T-helper 2 cell treated with Interferon-gamma antibody and Interleukin-4, amounts not matched to agents 5 μg/mL and 100 μg/mL, for 36 hours (primary cell): ENCODE measurements around the gene DDIT3.

Experiments
- DNase-seq: peaks from one replicate; pipeline ENCODE4 v3.0.0; 2021; ENCODE audit warnings: low spot score
- H3K27ac Mint-ChIP-seq: one replicate; pipeline ENCODE4 v1.8.0; 2021; ENCODE audit warnings: mild to moderate bottlenecking, mixed read lengths
- H3K27me3 Mint-ChIP-seq: one replicate; pipeline ENCODE4 v1.8.0; 2021; ENCODE audit warnings: low read depth, mixed read lengths
- H3K36me3 Mint-ChIP-seq: one replicate; pipeline ENCODE4 v1.8.0; 2021; ENCODE audit warnings: low read depth, mixed read lengths
- H3K4me1 Mint-ChIP-seq: one replicate; pipeline ENCODE4 v1.8.0; 2021; ENCODE audit warnings: low read depth, mixed read lengths
- H3K4me3 Mint-ChIP-seq: one replicate; pipeline ENCODE4 v1.8.0; 2022; ENCODE audit warnings: mild to moderate bottlenecking, moderate library complexity, mixed read lengths
- H3K9me3 Mint-ChIP-seq: one replicate; pipeline ENCODE4 v1.8.0; 2021; ENCODE audit warnings: mixed read lengths

DDIT3 gene

GRCh38 chr12:57473392-57473791, 46.9 kb downstream of the DDIT3 start:
- Mint-ChIP-seq H3K9me3 (no peaks in the 10 kb centered on the region), H3K4me3 (no peak overlapping the region), H3K27ac (no peak overlapping the region), H3K27me3 (no peaks in the 10 kb centered on the region), H3K36me3 (peaks cover 61% of the 10 kb centered on the region), H3K4me1 (peaks cover 39% of the 10 kb centered on the region)
- DNase-seq = no peak

GRCh38 chr12:57472391-57472790, 47.9 kb downstream of the DDIT3 start:
- no peaks in the 10 kb centered on the region for H3K27me3 Mint-ChIP-seq
- no peak overlapping the region for H3K4me3 Mint-ChIP-seq
- no peaks in the 10 kb centered on the region for H3K9me3 Mint-ChIP-seq
- H3K27ac Mint-ChIP-seq = no peak overlapping the region
- H3K4me1 Mint-ChIP-seq = peaks cover 31% of the 10 kb centered on the region
- no peak for DNase-seq
- H3K36me3 Mint-ChIP-seq = peaks cover 64% of the 10 kb centered on the region

DNA sequence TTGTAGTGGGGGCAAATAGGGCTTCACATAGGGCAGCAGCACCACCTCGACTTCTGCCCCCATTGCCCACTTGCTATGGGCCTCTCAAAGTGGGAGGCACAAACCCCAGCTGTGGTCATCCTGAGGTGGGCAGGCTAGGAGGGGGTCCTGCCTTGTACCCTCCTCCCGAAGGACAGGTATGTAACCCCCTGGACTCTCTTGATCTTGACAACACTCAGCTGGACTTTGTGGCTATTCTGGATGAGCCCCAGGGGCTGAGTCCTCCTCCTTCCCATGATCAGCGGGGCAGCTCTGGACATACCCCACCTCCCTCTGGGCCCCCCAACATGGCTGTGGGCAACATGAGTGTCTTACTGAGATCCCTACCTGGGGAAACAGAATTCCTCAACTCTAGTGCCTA, 48.7 kb downstream of the DDIT3 start:
- Mint-ChIP-seq H3K9me3 (no peaks in the 10 kb centered on the region), H3K27me3 (no peaks in the 10 kb centered on the region), H3K36me3 (peaks cover 59% of the 10 kb centered on the region), H3K4me3 (no peak overlapping the region), H3K4me1 (peaks cover 28% of the 10 kb centered on the region), H3K27ac (no peak overlapping the region)
- no peak for DNase-seq

DNA sequence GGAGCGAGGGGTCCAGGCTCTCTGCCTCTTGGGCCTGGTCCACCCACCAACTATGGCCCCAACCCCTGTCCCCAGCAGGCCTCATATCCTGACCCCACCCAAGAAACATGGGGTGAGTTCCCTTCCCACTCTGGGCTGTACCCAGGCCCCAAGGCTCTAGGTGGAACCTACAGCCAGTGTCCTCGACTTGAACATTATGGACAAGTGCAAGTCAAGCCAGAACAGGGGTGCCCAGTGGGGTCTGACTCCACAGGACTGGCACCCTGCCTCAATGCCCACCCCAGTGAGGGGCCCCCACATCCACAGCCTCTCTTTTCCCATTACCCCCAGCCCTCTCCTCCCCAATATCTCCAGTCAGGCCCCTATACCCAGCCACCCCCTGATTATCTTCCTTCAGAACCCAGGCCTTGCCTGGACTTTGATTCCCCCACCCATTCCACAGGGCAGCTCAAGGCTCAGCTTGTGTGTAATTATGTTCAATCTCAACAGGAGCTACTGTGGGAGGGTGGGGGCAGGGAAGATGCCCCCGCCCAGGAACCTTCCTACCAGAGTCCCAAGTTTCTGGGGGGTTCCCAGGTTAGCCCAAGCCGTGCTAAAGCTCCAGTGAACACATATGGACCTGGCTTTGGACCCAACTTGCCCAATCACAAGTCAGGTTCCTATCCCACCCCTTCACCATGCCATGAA, 49.2 kb downstream of the DDIT3 start:
- H3K9me3 Mint-ChIP-seq = no peaks in the 10 kb centered on the region
- no peak overlapping the region for H3K4me3 Mint-ChIP-seq
- no peaks in the 10 kb centered on the region for H3K27me3 Mint-ChIP-seq
- no peak overlapping the region for H3K27ac Mint-ChIP-seq
- peaks cover 54% of the 10 kb centered on the region for H3K36me3 Mint-ChIP-seq
- H3K4me1 Mint-ChIP-seq = peaks cover 22% of the 10 kb centered on the region
- no peak for DNase-seq

DNA sequence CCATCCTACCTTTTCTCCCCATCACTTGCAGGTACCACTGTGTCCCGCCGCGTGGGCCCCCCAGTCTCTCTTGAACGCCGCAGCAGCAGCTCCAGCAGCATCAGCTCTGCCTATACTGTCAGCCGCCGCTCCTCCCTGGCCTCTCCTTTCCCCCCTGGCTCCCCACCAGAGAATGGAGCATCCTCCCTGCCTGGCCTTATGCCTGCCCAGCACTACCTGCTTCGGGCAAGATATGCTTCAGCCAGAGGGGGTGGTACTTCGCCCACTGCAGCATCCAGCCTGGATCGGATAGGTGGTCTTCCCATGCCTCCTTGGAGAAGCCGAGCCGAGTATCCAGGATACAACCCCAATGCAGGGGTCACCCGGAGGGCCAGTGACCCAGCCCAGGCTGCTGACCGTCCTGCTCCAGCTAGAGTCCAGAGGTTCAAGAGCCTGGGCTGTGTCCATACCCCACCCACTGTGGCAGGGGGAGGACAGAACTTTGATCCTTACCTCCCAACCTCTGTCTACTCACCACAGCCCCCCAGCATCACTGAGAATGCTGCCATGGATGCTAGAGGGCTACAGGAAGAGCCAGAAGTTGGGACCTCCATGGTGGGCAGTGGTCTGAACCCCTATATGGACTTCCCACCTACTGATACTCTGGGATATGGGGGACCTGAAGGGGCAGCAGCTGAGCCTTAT, 49.9 kb downstream of the DDIT3 start:
- Mint-ChIP-seq H3K36me3 (peaks cover 56% of the 10 kb centered on the region), H3K27me3 (no peaks in the 10 kb centered on the region), H3K4me1 (peaks cover 24% of the 10 kb centered on the region), H3K27ac (no peak overlapping the region), H3K4me3 (no peak overlapping the region), H3K9me3 (no peaks in the 10 kb centered on the region)
- DNase-seq = no peak

DNA sequence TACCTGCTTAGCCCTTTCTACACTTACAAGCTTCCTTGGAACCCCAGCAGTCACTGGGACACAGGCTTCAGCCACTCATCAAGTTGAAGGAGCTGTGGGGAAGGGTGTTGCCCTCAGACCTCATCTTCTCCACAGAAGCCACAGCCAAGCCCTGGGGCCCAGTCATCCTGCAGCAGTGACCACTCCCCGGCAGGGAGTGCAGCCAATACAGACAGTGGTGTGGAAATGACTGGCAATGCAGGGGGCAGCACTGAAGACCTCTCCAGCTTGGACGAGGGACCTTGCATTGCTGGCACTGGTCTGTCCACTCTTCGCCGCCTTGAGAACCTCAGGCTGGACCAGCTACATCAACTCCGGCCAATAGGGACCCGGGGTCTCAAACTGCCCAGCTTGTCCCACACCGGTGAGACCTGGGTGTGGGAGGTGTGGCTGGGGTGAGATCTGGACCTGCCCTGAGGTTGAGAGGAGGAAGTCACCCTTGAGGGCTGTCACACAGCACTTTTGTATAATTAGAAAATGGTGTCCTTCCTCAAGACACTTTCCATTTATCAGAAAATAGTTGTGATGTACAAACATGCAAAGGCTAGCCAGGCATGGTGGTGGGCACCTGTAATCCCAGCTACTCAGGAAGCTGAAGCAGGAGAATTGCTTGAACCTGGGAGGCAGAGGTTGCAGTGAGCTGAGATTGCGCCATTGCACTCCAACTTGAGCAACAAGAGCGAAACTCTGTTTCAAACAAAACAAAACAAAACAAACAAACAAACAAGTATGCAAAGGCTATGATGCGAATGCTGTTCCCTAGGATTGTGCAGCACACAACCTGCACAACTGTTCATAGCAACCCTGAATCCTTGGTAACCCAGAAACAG, 50.8 kb downstream of the DDIT3 start:
- H3K36me3 Mint-ChIP-seq = peaks cover 50% of the 10 kb centered on the region
- no peaks in the 10 kb centered on the region for H3K9me3 Mint-ChIP-seq
- H3K4me1 Mint-ChIP-seq = peaks cover 20% of the 10 kb centered on the region
- no peaks in the 10 kb centered on the region for H3K27me3 Mint-ChIP-seq
- H3K4me3 Mint-ChIP-seq = no peak overlapping the region
- DNase-seq = no peak
- no peak overlapping the region for H3K27ac Mint-ChIP-seq

- Mint-ChIP-seq H3K4me3 (no peak overlapping the region), H3K27me3 (no peaks in the 10 kb centered on the region), H3K36me3 (peaks cover 38% of the 10 kb centered on the region), H3K27ac (no peak overlapping the region), H3K4me1 (peaks cover 17% of the 10 kb centered on the region), H3K9me3 (no peaks in the 10 kb centered on the region)
- DNase-seq = no peak
These were observed 52.4 kb downstream of the DDIT3 start for GRCh38 chr12:57467915-57468314.

GRCh38 chr12:57467212-57467874, 53.0 kb downstream of the DDIT3 start:
- H3K9me3 Mint-ChIP-seq = no peaks in the 10 kb centered on the region
- DNase-seq = no peak
- peaks cover 32% of the 10 kb centered on the region for H3K36me3 Mint-ChIP-seq
- peaks cover 3% of the 10 kb centered on the region for H3K27me3 Mint-ChIP-seq
- H3K4me1 Mint-ChIP-seq = peaks cover 19% of the 10 kb centered on the region
- no peak overlapping the region for H3K4me3 Mint-ChIP-seq
- no peak overlapping the region for H3K27ac Mint-ChIP-seq
